Raji (cell line): ENCODE data around the gene SLC9A1.

Experiments
- POLR2A ChIP-seq: IDR thresholded peaks from 2 replicates; pipeline ENCODE4 v1.6.1; 2011; ENCODE audit warnings: low read depth, low read length, control low read depth; ENCODE audit not compliant: insufficient read depth

The SLC9A1 gene

DNA sequence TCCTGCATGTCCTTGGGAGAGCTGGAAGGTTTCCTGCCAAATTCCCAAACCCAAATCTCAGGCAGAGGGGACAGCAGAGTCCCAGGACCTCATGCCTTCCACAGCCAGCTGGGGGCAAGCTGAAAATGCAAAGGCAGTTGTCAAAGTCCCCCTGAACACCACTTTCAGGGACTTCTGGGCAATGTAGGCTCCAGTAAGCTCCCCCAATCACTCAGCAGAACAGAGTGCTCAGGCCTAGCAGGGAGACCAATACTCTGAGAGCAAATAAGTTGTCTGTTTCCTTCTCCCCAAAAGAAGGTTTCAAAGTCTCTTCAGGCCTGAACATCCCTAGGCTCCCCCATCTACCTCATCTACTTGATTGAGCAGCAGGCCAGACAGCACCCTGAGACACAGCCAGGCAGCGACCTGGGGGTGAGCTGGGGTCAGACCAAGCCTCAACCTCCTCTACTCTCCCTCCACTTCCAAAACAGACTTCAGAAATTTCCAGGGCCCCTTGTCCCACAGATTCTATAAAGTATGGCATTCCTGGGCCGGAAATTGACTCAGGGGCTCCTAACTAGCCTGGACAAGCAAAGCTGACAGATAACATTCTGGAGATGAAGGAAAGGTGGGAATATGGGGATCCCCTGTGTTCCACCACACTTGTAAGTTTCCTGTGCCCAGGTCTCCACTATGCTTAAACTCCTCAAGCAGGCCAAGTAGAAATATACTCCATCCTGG is 1.9 kb downstream of the SLC9A1 start:
- no peak for TF ChIP-seq POLR2A

DNA sequence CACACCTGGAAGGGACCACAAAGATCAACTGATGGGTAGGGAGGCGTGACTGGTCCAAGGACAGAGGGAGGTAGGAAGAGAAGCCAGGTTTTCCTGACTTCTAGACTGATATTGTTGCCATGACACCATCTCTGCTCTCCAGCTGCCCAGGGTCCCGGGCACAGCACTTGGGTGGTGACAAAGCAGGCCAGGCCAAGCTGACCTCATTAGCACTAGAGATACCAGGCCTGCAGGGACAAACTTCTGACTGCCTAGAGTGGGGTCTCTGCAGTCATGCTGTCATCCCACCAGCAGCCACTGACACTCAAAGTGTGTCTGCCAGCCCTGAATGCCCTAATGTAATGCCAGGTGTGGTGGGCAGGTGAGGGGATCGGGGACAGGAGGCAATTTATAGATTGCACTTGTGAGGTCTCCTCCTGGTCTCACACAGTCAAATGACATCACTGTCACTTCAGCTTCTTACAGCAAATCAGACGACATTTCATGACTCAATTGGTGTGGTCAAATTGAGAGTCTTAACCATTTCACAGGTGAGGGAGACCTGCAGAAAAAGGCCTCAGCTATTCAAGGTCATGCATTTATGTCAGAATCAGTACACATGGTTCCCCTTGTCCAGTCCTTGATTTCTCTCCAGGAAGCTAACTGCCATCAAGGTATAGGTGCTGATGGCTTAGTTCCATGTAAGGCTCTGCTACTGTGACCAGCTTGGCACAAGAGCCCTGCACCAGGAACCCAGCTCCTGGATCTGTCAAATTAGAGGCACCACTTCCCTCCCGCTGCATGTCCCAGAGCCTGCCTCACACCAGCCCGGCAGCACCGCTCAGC is 2.7 kb downstream of the SLC9A1 start:
- no peak for TF ChIP-seq POLR2A

DNA sequence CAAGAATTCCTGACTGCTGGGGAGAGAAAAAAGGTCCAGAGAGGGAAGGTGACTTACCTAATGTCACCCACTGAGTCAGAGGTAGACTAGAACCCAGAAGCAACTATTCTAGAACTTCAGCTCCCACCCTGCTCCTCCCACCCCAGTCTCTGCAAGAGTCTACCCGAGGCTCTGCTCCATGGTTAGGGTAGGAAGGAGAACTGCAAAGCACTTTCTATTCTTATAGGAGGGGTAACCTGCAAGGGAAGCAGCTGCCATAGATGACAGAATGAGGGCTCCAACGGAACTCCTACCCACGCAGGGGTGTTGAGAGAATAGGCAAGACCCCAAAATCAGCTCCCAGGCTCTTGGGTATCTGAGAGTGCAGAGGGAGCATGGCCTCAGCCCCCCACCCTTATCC is 4.3 kb downstream of the SLC9A1 start:
- TF ChIP-seq POLR2A, result no peak

DNA sequence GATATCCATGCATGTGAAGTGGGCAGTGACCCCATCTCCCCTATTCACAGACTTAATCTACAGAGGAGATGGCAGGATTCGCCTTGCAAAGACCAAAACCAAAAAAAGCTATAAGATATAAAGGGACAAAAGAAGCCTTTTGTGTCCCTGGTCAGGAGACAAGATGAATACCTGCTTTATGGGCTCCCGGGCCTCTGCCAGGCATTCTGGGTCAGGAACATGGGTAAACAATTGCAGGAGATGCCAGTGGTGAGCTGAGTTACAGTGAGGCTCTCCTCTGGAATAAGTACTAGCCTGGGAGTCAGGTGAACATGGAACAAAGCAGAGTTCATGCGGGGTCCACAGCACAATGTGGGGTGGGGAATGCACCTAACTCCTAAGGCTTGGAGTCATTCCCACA is 4.7 kb downstream of the SLC9A1 start:
- TF ChIP-seq POLR2A, result no peak

DNA sequence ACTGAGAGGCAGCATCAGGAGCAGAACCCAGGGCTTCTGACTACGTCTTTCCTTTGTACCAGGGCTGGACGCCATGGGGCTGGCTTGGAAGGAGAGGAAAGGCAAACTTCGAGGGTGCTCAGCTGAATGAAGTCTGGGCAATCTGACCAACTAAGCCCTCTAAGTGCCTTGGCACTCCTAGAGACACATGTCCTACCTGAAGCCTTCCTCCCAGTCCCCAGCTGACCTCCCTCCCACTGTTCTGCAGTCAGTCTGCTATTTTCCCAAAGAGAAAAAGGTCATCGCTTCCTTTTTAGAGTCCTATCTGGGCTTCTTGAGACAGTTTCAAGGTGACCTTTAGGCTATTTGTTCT is 5.2 kb downstream of the SLC9A1 start:
- TF ChIP-seq POLR2A, result no peak

DNA sequence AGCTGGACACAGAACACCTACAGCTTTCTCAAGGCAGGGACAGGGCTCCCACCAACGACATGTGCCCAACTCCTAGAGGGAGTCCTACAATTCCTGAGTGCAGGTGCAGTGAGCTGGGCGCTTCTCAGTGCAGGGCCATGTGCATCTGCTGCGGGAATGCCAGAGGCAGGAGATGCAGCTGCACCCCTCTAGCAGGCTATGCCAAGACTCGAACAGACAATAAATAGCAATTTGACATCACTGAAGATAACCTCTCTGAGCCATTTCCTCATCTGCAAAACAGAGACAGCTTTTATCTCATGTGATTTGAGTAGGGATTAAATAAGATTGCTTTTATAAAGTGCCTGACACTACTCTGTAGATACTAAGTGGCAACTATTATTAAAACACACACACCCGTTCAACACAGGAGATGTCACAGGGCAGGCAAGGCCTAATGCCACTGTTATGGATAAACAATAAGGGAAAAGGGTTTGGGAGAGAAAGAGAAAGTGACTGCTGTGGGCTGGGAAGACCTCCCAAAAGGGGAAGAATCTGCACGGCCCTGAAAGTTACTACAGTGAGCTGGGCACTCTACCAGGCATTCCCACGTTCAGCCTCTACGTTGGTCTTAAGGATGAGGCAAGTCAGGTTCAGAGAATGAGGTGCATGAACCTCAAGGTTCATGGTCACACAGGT is 5.7 kb downstream of the SLC9A1 start:
- no peak for TF ChIP-seq POLR2A

DNA sequence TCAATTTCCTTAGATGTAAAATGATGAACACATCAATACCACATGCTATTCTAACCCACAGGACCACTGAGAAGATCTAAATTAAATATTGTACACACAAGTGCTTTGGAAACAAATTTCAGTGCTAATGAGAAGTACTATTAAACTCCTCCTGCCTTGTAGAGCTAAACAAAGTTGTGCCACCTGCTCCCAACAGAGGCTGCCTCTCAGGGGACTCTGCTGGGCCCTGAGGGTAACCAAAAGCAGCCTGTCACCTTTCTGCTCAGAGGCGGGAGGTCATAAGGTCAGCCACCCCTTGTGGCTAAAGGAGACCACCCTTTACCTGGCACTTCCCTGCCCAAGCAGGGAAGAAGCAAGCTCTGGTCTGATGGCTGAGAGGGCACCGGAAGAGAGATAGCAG is 6.3 kb downstream of the SLC9A1 start:
- no peak for TF ChIP-seq POLR2A

DNA sequence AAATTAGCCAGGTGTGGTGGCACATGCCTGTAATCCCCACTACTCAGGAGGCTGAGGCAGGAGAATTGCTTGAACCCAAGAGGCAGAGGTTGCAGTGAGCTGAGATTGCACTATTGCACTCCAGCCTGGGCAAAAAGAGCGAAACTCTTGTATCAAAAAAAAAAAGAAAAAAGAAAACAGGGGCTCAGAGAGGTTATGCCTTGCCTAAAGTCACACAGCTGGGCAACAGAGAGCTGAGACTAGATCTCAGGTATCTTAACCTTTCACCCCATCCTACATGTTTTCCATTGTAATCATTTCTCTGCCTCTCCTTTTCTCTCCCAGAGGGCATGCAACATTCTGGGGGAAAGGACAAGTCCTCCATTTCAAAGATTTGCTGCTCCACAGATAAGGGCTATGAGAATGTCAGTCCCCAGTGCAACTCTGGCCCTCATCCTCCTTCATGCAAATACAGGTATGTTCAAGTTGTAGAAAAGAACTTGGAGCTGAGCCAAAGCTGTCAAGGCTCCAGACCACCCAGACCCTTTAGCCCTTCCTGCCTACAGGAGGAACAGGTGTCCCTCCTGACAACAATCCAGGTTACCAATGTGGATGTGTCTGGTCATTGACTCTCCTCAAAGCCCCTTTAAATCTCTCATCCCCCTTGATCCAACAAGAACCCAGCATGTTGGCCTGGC is 6.9 kb downstream of the SLC9A1 start:
- TF ChIP-seq POLR2A, result no peak

DNA sequence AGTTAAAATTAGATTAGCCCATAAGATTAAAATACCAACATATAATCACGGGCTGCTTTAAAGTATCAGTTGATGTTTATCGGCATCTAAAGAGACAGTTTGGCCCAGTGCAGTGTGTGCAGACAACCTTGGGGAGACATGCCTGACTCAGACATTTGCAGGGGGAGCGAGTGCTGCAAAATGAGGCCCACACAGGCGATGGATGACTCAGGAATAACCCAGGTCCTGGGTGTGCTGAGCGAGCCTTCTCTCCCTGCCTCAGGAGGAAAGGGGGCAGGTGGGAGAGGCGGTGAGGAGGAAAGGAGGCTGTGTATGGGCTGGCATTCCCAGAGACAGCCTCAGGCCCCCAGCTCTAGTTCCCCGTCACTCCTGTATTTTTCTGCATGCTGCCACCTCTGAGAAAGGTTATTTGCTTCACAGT is 9.0 kb downstream of the SLC9A1 start:
- TF ChIP-seq POLR2A, result no peak

DNA sequence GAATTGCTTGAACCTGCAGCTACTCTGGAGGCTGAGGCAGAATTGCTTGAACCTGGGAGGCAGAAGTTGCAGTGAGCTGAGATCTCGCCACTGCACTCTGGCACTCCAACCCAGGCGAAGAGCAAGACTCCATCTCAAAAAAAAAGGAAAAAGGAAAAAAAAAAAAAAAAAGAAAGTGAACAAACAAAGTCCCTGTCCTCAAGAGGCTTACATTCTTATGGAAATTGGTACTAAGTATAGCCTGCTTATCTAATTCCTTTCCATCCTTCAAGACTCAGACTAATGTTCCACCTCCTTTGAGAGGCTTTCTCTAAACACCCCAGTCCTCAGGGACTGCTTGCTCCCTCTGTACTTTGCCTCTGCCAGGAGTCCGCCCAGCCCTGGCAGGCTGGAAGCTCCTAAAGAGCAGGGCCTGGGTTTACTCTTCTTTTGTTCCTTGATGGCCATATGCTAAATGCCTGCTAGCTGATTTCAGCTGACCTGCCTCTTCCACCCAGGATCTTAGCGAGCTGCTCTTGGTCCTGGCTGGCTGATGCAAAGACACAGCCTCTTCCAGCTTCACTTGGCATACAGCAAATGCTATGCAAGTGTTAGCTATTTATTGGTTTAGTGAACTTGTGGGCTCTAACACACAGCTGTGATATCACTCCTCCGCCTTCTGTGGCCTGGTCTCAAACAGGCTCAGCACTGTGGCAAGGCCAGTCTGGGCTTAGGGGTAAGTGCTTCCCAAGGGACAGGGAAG is 9.8 kb downstream of the SLC9A1 start:
- TF ChIP-seq POLR2A, result no peak

DNA sequence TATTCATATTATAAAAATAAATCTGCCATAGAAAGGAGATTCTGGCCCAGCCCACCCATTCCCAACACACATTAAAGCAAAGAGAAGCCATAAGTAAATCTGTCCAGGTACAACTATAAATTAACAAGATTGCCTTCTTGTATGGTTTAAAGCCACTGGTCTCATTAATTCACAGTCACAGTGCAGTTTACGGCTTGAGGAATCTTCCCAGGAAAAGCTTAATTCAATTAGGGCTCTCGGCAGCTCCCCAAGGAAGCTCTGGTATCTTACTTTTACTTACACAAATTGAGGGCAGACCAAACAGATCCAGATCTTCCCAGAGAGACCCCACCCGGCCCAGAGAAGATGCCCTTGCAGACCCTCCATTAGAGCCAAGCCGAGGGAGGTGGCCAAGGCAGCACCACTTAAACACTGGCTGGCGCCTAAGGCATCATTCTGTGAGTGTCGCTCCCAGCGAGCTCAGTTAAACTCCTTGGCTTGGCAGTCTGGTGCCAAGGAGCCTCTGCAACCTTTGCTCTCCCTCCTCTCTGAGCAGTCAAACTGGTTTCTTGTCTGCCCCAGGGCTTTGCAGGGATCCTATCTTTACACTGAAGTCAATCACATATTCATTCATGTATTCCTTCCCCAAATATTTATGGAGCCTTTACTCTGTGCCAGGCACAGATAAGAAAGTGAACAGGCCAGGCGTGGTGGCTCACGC is 10.7 kb downstream of the SLC9A1 start:
- no peak for TF ChIP-seq POLR2A

DNA sequence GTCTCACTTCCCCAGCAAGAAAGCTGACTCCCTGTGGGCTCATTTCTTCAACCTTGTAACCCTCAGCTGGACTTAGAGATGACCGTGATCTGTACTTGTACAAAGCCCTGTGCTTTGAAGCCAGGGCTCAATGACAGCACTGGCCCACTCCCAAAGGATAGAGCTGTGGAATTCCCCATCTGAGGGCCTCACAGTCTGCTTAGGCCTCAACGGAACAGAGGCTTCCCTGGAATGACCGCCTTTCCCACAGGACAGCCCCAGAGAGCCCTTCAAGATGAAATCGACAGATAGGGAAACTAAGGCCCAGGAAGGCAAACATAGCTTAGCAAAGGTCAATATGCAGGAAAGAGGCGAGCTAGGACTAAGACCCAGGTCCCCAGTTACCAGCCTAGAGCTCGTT is 11.5 kb downstream of the SLC9A1 start:
- no peak for TF ChIP-seq POLR2A

DNA sequence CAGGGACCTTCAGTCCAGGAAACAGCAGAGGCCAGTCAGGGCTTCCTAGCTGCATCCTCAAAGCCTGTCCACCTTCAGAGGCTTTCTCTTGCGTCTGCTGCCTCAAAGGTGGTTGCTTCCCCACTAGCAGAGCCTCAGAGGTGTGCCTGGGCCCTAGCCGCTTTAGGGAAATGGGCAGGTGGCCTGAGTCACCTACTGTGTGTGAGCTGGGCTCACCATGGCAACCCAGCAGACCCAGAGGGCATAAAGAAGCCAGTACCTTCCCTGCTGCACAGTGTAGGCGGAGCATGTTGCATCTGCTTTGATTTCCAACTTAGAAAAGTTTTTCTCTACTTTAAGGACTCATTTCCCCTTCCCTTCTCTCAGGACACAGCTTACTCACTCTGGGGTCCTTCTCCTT is 12.5 kb downstream of the SLC9A1 start:
- no peak for TF ChIP-seq POLR2A
